ENCODE measurements around the gene C1D. TPM values are rescaled to one million over a fixed set of nuclear protein-coding genes. Genes with fewer than 3 reads are reported as not detected.

Gene C1D
- total RNA-seq, 1 experiment from 2014 or later: 43.7 TPM

Other genes with a start within 250 kb of the C1D start
- 65.5 and 72.6 TPM in 2 replicates for gene PNO1, start 94.9 kb upstream of the C1D start, total RNA-seq (2014; rRNA removed; shearing (Covaris generic))
- 20.3 and 23.6 TPM in 2 replicates for gene PPP3R1, start 189.5 kb upstream of the C1D start, total RNA-seq (2014; rRNA removed; shearing (Covaris generic))